ENCODE results near the gene KCTD5.

The KCTD5 gene

GRCh38 chr16:2698103-2698870 is 16.0 kb downstream of the KCTD5 start:
- DNase-seq, result no peak

GRCh38 chr16:2698965-2699750 is 16.8 kb downstream of the KCTD5 start:
- no peak for DNase-seq

- DNase-seq, result no peak
Observed at GRCh38 chr16:2699791-2700600, 17.7 kb downstream of the KCTD5 start.

GRCh38 chr16:2700786-2701185 is 18.5 kb downstream of the KCTD5 start:
- no peak for DNase-seq

- no peak for DNase-seq
Observed at GRCh38 chr16:2701272-2701671, 18.9 kb downstream of the KCTD5 start.

GRCh38 chr16:2701713-2702437 is 19.6 kb downstream of the KCTD5 start:
- no peak for DNase-seq

- no peak for DNase-seq
Observed at GRCh38 chr16:2702438-2702825, 20.1 kb downstream of the KCTD5 start.

- DNase-seq, result no peak
Observed at GRCh38 chr16:2702871-2703745, 20.8 kb downstream of the KCTD5 start.

- no peak for DNase-seq
Observed at GRCh38 chr16:2704166-2704982, 22.1 kb downstream of the KCTD5 start.

- DNase-seq, result no peak
Observed at GRCh38 chr16:2704983-2705275, 22.6 kb downstream of the KCTD5 start.

- no peak for DNase-seq
Observed at GRCh38 chr16:2705351-2705750, 23.0 kb downstream of the KCTD5 start.

- no peak for DNase-seq
Observed at GRCh38 chr16:2706085-2706484, 23.8 kb downstream of the KCTD5 start.

- DNase-seq, result no peak
Observed at GRCh38 chr16:2706611-2707311, 24.4 kb downstream of the KCTD5 start.

- DNase-seq, result no peak
Observed at GRCh38 chr16:2707368-2708289, 25.3 kb downstream of the KCTD5 start.

GRCh38 chr16:2708290-2708639 is 25.9 kb downstream of the KCTD5 start:
- DNase-seq, result no peak

GRCh38 chr16:2708955-2709587 is 26.7 kb downstream of the KCTD5 start:
- DNase-seq, result no peak

- no peak for DNase-seq
Observed at GRCh38 chr16:2709588-2709984, 27.3 kb downstream of the KCTD5 start.

GRCh38 chr16:2710021-2710710 is 27.8 kb downstream of the KCTD5 start:
- DNase-seq, result no peak
